DOHH2 (cell line): ENCODE measurements around the gene ZNF785.

Experiments
- H3F3A ChIP-seq: fragments of 200-600 bp; sonication (generic), shearing (Covaris generic); 2 replicates; pipeline ENCODE4 v1.6.0; 2016; ENCODE audit warnings: antibody characterized with exemption, mild to moderate bottlenecking; ENCODE audit not compliant: control insufficient read depth, insufficient read depth
- H3K27ac ChIP-seq: fragments of 200-600 bp; sonication (generic); 2 replicates; pipeline ENCODE4 v1.5.1; 2014; ENCODE audit warnings: low read depth, mild to moderate bottlenecking, low read length, moderate library complexity
- H3K27me3 ChIP-seq: fragments of 200-600 bp; sonication (generic); 2 replicates; pipeline ENCODE4 v1.6.1; 2014; ENCODE audit warnings: mild to moderate bottlenecking, low read length, mixed read lengths; ENCODE audit not compliant: control insufficient read depth
- H3K36me3 ChIP-seq: fragments of 200-600 bp; sonication (generic); 2 replicates; pipeline ENCODE4 v1.6.1; 2014; ENCODE audit warnings: mild to moderate bottlenecking, low read length, moderate library complexity, mixed read lengths; ENCODE audit not compliant: control insufficient read depth
- H3K4me1 ChIP-seq: fragments of 200-600 bp; sonication (generic); 2 replicates; pipeline ENCODE4 v1.6.1; 2014; ENCODE audit warnings: mild to moderate bottlenecking, low read length, mixed read lengths; ENCODE audit not compliant: control insufficient read depth
- H3K4me2 ChIP-seq: fragments of 200-600 bp; sonication (generic); 2 replicates; pipeline ENCODE4 v1.6.0; 2014; ENCODE audit warnings: mild to moderate bottlenecking, low read length, moderate library complexity
- H3K4me3 ChIP-seq: fragments of 200-600 bp; sonication (generic); 2 replicates; pipeline ENCODE4 v1.5.1; 2014; ENCODE audit warnings: mild to moderate bottlenecking, low read length, mixed read lengths
- H3K79me2 ChIP-seq: fragments of 200-600 bp; sonication (generic); 2 replicates; pipeline ENCODE4 v1.6.1; 2014; ENCODE audit warnings: mild to moderate bottlenecking, low read length, mixed read lengths; ENCODE audit not compliant: control insufficient read depth
- H3K9me2 ChIP-seq: fragments of 200-600 bp; sonication (generic); replicated peaks from 2 replicates; pipeline ENCODE4 v1.6.1; 2014; ENCODE audit warnings: mild to moderate bottlenecking, low read length, mixed read lengths; ENCODE audit not compliant: control insufficient read depth
- H3K9me3 ChIP-seq: fragments of 200-600 bp; sonication (generic); 2 replicates; pipeline ENCODE4 v1.6.1; 2014; ENCODE audit warnings: antibody characterized with exemption, low read length, mixed read lengths; ENCODE audit not compliant: control insufficient read depth, insufficient read depth
- H4K20me1 ChIP-seq: fragments of 200-600 bp; sonication (generic); 2 replicates; pipeline ENCODE4 v1.6.0; 2014; ENCODE audit warnings: low read depth, mild to moderate bottlenecking, antibody characterized with exemption, low read length, moderate library complexity; ENCODE audit not compliant: control insufficient read depth, insufficient read depth
- EZH2phosphoT487 ChIP-seq: fragments of 200-600 bp; sonication (generic); IDR thresholded peaks from 2 replicates; pipeline ENCODE4 v1.6.1; 2017; ENCODE audit warnings: borderline replicate concordance, mild to moderate bottlenecking, antibody characterized with exemption, low read length, moderate library complexity, mixed read lengths
- TF ChIP-seq, protein P1 (sequence below): fragments of 200-600 bp; sonication (generic); IDR thresholded peaks from one replicate; pipeline ENCODE4 v1.5.1; 2014; ENCODE audit warnings: antibody characterized with exemption, mild to moderate bottlenecking, low read depth, low read length; ENCODE audit not compliant: poor library complexity, severe bottlenecking

Gene ZNF785

DNA sequence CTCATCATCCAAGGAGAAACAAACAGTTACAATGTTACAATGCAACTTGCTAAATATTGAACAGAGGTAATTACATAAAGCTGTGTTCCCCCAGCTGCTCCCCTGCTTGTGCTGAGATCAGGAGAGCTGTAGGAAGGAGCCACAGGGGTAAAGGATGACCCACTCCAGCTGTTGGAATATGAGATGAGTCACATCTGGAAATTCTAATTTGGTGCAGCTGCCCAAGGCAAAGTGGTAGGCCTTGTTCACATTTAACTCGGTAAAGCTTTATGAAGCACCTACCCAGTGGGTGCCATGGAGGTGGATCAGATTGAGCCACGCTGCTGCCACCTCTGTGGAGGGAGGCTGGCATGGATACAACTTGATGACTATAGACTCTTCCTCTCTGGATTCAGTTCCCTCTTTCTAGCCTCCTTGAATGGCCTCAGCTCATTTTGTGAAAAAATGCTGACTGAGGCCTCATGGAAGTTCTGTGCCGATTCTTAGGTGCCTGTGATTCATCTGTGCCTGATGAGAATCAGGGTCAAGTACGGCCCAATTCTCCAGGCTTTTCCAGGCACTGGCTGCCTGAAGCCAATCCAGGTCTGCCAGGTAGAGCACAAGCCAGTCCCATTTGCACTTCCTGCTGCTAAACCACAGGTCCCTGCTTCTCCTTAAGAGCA lies 17.2 kb upstream of the ZNF785 start:
- no peak for TF ChIP-seq EZH2phosphoT487
- TF ChIP-seq, protein P1, sequence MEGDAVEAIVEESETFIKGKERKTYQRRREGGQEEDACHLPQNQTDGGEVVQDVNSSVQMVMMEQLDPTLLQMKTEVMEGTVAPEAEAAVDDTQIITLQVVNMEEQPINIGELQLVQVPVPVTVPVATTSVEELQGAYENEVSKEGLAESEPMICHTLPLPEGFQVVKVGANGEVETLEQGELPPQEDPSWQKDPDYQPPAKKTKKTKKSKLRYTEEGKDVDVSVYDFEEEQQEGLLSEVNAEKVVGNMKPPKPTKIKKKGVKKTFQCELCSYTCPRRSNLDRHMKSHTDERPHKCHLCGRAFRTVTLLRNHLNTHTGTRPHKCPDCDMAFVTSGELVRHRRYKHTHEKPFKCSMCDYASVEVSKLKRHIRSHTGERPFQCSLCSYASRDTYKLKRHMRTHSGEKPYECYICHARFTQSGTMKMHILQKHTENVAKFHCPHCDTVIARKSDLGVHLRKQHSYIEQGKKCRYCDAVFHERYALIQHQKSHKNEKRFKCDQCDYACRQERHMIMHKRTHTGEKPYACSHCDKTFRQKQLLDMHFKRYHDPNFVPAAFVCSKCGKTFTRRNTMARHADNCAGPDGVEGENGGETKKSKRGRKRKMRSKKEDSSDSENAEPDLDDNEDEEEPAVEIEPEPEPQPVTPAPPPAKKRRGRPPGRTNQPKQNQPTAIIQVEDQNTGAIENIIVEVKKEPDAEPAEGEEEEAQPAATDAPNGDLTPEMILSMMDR: no peak
- H3K27ac ChIP-seq: no peak overlapping the region

DNA sequence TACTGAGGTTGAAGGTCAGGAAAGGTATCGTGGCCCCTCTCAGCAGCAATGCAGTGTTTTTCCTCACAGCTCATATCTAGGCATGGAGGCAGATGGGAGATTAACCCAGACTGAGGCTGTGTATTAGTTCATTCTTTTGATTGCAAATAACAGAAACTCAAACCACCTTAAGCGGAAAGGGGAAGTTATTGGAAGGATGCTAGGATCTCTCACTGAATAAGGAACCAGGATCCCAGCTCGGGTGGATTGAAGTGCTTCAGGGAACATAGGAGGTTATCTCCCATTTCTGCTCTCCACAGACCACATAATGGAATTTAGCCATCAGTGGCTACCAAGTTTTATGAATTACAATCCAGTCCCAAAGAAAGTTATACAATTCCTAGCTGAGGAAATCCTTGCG lies 16.5 kb upstream of the ZNF785 start:
- no peaks in the 10 kb centered on the region for H3K9me2 ChIP-seq
- peaks cover 47% of the 10 kb centered on the region for H3K36me3 ChIP-seq
- H3K4me2 ChIP-seq: no peak overlapping the region
- no peaks in the 10 kb centered on the region for H3K79me2 ChIP-seq
- TF ChIP-seq, protein P1: no peak
- no peak for TF ChIP-seq EZH2phosphoT487
- H3K9me3 ChIP-seq: no peaks in the 10 kb centered on the region
- no peaks in the 10 kb centered on the region for H3K27me3 ChIP-seq
- H3K27ac ChIP-seq: no peak overlapping the region
- no peak overlapping the region for H3K4me3 ChIP-seq
- peaks cover 4% of the 10 kb centered on the region for H3K4me1 ChIP-seq
- no peaks in the 10 kb centered on the region for H4K20me1 ChIP-seq
- peaks cover 10% of the 10 kb centered on the region for H3F3A ChIP-seq

More for the DNA sequence above, 17.2 kb upstream of the ZNF785 start:
- Histone ChIP-seq H3K27me3 (no peaks in the 10 kb centered on the region), H3K4me1 (peaks cover 4% of the 10 kb centered on the region), H3K79me2 (peaks cover 3% of the 10 kb centered on the region), H3K9me3 (no peaks in the 10 kb centered on the region), H3K36me3 (peaks cover 50% of the 10 kb centered on the region), H3K4me3 (no peak overlapping the region), H3K4me2 (no peak overlapping the region), H3K9me2 (no peaks in the 10 kb centered on the region), H4K20me1 (no peaks in the 10 kb centered on the region), H3F3A (peaks cover 6% of the 10 kb centered on the region)

DNA sequence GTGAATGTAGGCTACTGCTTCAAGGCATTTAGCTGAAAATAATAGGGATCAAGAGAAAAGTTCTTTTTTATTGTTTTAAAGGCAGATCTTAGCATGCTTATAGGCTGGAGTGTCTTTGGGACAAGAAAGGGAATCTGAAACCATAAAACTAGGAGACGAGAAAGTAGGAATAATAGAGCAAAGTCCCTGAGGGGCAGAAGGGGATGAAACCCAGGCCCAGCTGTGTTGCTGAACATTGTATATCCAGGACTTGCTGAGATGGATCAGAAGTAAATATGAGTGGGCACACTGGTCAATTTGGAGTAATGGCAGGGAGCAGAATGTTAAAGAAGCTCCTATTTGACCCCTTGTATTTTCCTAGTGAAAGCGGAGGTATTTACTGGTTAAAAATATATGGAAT lies 15.4 kb upstream of the ZNF785 start:
- no peaks in the 10 kb centered on the region for H4K20me1 ChIP-seq
- H3K79me2 ChIP-seq: no peaks in the 10 kb centered on the region
- no peaks in the 10 kb centered on the region for H3K9me3 ChIP-seq
- no peaks in the 10 kb centered on the region for H3K9me2 ChIP-seq
- H3K27me3 ChIP-seq: no peaks in the 10 kb centered on the region
- no peak overlapping the region for H3K4me3 ChIP-seq
- peaks cover 39% of the 10 kb centered on the region for H3K36me3 ChIP-seq
- no peak overlapping the region for H3K27ac ChIP-seq
- H3K4me2 ChIP-seq: no peak overlapping the region
- peaks cover 10% of the 10 kb centered on the region for H3F3A ChIP-seq
- peaks cover 4% of the 10 kb centered on the region for H3K4me1 ChIP-seq
- TF ChIP-seq EZH2phosphoT487: no peak
- TF ChIP-seq, protein P1: no peak
